ENCODE data around the gene RNF8.

The RNF8 gene

DNA sequence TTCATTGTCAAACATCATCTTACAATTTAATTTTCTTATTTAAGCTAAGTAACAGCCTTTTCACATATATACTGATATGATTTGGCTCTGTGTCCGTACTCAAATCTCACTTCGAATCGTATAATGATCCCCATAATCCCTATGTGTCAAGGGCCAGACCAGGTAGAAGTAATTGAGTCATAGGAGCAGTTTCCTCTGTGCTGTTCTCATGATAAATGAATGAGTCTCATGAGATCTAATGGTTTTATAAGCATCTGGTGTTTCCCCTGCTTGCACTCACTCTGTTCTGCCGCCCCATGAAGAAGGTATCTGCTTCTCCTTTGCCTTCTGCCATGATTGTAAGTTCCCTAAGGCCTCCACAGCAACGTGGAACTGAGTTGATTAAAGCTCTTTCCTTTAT lies 54.2 kb downstream of the RNF8 start:
- Histone ChIP-seq H3K4me3 (ENCODE audit: low read length) (no peak overlapping the region), H3K9me3 (replicated peaks; ENCODE audit: low read length) (no peaks in the 10 kb centered on the region), H3K36me3 (ENCODE audit: insufficient read depth, low read length) (no peaks in the 10 kb centered on the region), H3K27me3 (ENCODE audit: control insufficient read depth, insufficient read depth, low read length) (peaks cover 35% of the 10 kb centered on the region), H3K4me2 (ENCODE audit: low read length) (no peak overlapping the region), H3K4me1 (ENCODE audit: control insufficient read depth, insufficient read depth, low read length) (no peaks in the 10 kb centered on the region), H3K9ac (ENCODE audit: low read depth, low read length) (no peak overlapping the region)

DNA sequence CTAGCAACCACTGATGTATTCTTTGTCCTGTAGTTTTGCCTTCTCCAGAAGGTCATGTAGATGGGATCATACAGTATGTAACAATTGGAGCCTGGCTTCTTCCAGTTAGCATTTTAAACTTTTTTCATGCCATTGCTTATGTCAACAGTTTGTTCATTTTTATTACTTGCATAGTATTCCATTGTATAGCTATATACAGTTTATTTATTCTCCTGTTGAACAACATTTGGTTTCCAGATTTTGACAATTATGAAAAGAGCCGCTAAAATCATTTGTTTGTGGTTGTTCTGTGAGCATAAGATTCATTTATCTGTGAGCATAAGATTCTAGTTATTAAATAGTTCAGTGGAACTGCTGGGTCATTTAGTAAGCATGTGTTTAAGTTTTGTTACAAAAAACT lies 55.7 kb downstream of the RNF8 start:
- Histone ChIP-seq H3K9ac (ENCODE audit: low read depth, low read length) (no peak overlapping the region), H3K27me3 (ENCODE audit: control insufficient read depth, insufficient read depth, low read length) (peaks cover 35% of the 10 kb centered on the region), H3K4me1 (ENCODE audit: control insufficient read depth, insufficient read depth, low read length) (no peaks in the 10 kb centered on the region), H3K4me3 (ENCODE audit: low read length) (no peak overlapping the region), H3K9me3 (replicated peaks; ENCODE audit: low read length) (no peaks in the 10 kb centered on the region), H3K4me2 (ENCODE audit: low read length) (no peak overlapping the region), H3K36me3 (ENCODE audit: insufficient read depth, low read length) (no peaks in the 10 kb centered on the region)

DNA sequence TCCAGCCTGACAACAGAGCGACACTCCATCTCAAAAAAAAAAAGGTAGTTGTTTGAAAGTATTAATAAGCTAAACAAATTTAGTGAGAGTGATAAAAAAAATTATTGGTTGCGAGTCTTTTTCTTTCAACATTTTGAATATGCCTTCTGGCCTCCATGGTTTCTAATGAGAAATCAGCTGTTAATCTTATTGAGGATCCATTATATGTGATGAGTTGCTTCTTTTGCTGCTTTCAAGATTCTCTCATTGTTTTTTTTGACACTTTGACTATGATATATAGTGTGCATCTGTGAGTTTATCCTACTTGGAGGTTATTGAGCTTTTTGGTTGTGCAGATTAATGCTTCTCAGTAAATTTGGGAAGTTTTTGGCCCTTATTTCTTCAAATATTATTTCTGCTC lies 63.6 kb downstream of the RNF8 start:
- Histone ChIP-seq H3K9me3 (replicated peaks; ENCODE audit: low read length) (no peaks in the 10 kb centered on the region), H3K9ac (ENCODE audit: low read depth, low read length) (no peak overlapping the region), H3K4me1 (ENCODE audit: control insufficient read depth, insufficient read depth, low read length) (no peaks in the 10 kb centered on the region), H3K4me2 (ENCODE audit: low read length) (no peak overlapping the region), H3K27me3 (ENCODE audit: control insufficient read depth, insufficient read depth, low read length) (peaks cover 2% of the 10 kb centered on the region), H3K4me3 (ENCODE audit: low read length) (no peak overlapping the region), H3K36me3 (ENCODE audit: insufficient read depth, low read length) (no peaks in the 10 kb centered on the region)

- H3K4me1 ChIP-seq (ENCODE audit: control insufficient read depth, insufficient read depth, low read length) = no peaks in the 10 kb centered on the region
- no peaks in the 10 kb centered on the region for H3K36me3 ChIP-seq (ENCODE audit: insufficient read depth, low read length)
- no peak overlapping the region for H3K9ac ChIP-seq (ENCODE audit: low read depth, low read length)
- no peak overlapping the region for H3K4me3 ChIP-seq (ENCODE audit: low read length)
- no peak overlapping the region for H3K4me2 ChIP-seq (ENCODE audit: low read length)
- H3K27me3 ChIP-seq (ENCODE audit: control insufficient read depth, insufficient read depth, low read length) = peaks cover 2% of the 10 kb centered on the region
- H3K9me3 ChIP-seq (replicated peaks; ENCODE audit: low read length) = no peaks in the 10 kb centered on the region
Measured at GRCh38 chr6:37418722-37419121, 64.9 kb downstream of the RNF8 start.

GRCh38 chr6:37426058-37426944 lies 72.5 kb downstream of the RNF8 start:
- Histone ChIP-seq H3K4me3 (ENCODE audit: low read length) (no peak overlapping the region), H3K4me2 (ENCODE audit: low read length) (no peak overlapping the region), H3K9ac (ENCODE audit: low read depth, low read length) (no peak overlapping the region), H3K9me3 (replicated peaks; ENCODE audit: low read length) (no peaks in the 10 kb centered on the region), H3K4me1 (ENCODE audit: control insufficient read depth, insufficient read depth, low read length) (no peaks in the 10 kb centered on the region), H3K27me3 (ENCODE audit: control insufficient read depth, insufficient read depth, low read length) (peaks cover 25% of the 10 kb centered on the region), H3K36me3 (ENCODE audit: insufficient read depth, low read length) (no peaks in the 10 kb centered on the region)

DNA sequence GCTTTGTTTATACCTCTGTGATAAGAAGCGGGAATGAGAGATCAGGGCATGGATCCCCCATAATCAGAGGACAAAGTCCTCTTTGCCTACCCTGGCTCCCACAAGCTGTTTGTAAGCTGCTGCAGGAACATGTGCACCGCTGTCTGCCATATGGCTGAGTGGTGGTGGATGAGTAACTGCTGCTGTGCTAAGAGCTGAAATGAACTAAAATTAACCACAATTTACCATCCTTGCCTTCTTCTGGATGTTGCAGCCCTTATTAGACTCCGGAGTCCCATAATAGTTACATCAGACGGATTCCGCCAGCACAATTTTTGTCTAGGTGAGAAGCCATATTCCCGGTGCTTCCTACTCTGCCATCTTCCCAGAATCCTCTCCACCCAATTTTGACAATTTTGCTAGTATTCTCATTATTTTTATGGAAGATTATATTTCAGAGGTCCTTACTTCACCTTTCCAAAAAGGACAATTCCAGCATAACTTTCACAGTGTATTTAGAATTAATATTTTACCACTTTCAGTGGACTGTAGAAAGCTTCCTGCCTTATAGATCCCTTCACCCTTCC lies 73.2 kb downstream of the RNF8 start:
- Histone ChIP-seq H3K9ac (ENCODE audit: low read depth, low read length) (no peak overlapping the region), H3K27me3 (ENCODE audit: control insufficient read depth, insufficient read depth, low read length) (peaks cover 25% of the 10 kb centered on the region), H3K9me3 (replicated peaks; ENCODE audit: low read length) (no peaks in the 10 kb centered on the region), H3K4me3 (ENCODE audit: low read length) (no peak overlapping the region), H3K4me1 (ENCODE audit: control insufficient read depth, insufficient read depth, low read length) (no peaks in the 10 kb centered on the region), H3K36me3 (ENCODE audit: insufficient read depth, low read length) (no peaks in the 10 kb centered on the region), H3K4me2 (ENCODE audit: low read length) (no peak overlapping the region)

DNA sequence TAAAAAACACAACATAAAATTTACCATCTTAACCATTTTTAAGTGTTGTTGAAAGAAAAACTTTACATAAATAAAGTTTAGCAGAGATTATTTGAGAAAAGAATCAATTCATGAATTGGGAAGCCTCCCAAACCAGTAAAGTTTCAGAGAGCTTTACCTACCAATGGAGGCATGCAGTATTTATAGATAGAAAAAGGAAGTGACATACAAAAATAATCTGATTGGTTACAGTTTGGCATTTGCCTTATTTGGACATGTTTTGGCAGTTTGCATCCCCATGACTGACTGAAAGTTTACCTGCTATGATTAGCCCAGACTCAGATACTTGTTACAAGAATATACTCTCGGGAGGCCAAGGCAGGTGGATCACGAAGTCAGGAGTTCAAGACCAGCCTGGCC lies 75.6 kb downstream of the RNF8 start:
- Histone ChIP-seq H3K36me3 (ENCODE audit: insufficient read depth, low read length) (no peaks in the 10 kb centered on the region), H3K27me3 (ENCODE audit: control insufficient read depth, insufficient read depth, low read length) (peaks cover 25% of the 10 kb centered on the region), H3K9ac (ENCODE audit: low read depth, low read length) (no peak overlapping the region), H3K4me2 (ENCODE audit: low read length) (no peak overlapping the region), H3K4me1 (ENCODE audit: control insufficient read depth, insufficient read depth, low read length) (peaks cover 9% of the 10 kb centered on the region), H3K4me3 (ENCODE audit: low read length) (no peak overlapping the region), H3K9me3 (replicated peaks; ENCODE audit: low read length) (no peaks in the 10 kb centered on the region)

DNA sequence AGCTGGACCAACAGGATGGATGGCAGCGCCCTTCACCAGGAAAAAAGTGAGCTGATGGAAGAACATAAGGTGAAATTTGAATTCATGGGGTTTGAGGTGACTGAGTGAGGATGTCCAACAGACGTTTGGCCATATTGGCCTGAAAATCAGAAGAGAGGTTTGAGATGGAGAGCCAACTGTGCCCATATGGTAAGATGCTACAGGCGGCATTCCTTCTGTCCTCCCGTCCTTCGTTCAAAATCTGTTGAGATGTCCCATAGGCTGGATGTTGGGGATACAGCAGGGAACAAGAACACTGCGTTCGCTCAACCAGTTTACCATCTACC lies 78.8 kb downstream of the RNF8 start:
- Histone ChIP-seq H3K9me3 (replicated peaks; ENCODE audit: low read length) (no peaks in the 10 kb centered on the region), H3K9ac (ENCODE audit: low read depth, low read length) (peak overlapping the region; percentile 91), H3K4me3 (ENCODE audit: low read length) (peak overlapping the region; percentile 91), H3K4me2 (ENCODE audit: low read length) (peak overlapping the region; percentile 96), H3K36me3 (ENCODE audit: insufficient read depth, low read length) (peaks cover 6% of the 10 kb centered on the region), H3K4me1 (ENCODE audit: control insufficient read depth, insufficient read depth, low read length) (peaks cover 16% of the 10 kb centered on the region), H3K27me3 (ENCODE audit: control insufficient read depth, insufficient read depth, low read length) (peaks cover 6% of the 10 kb centered on the region)

- Histone ChIP-seq H3K9me3 (replicated peaks; ENCODE audit: low read length) (no peaks in the 10 kb centered on the region), H3K27me3 (ENCODE audit: control insufficient read depth, insufficient read depth, low read length) (peaks cover under 1% of the 10 kb centered on the region), H3K4me3 (ENCODE audit: low read length) (peak within 1 kb of the TSS; percentile 91), H3K4me2 (ENCODE audit: low read length) (peak within 1 kb of the TSS; percentile 96), H3K9ac (ENCODE audit: low read depth, low read length) (peak within 1 kb of the TSS; percentile 91), H3K36me3 (ENCODE audit: insufficient read depth, low read length) (peaks cover 6% of the 10 kb centered on the region), H3K4me1 (ENCODE audit: control insufficient read depth, insufficient read depth, low read length) (peaks cover 16% of the 10 kb centered on the region)
Measured at GRCh38 chr6:37432916-37433656, 79.3 kb downstream of the RNF8 start, which contains the start of gene CMTR1. TSS of gene CMTR1 (plus strand) at chr6:37433221. CDS start at chr6:37435630, 2,409 bp downstream.

GRCh38 chr6:37433657-37434271 lies 80.0 kb downstream of the RNF8 start:
- Histone ChIP-seq H3K4me3 (ENCODE audit: low read length) (peak overlapping the region; percentile 91), H3K27me3 (ENCODE audit: control insufficient read depth, insufficient read depth, low read length) (no peaks in the 10 kb centered on the region), H3K4me2 (ENCODE audit: low read length) (peak overlapping the region; percentile 96), H3K4me1 (ENCODE audit: control insufficient read depth, insufficient read depth, low read length) (peaks cover 20% of the 10 kb centered on the region), H3K9me3 (replicated peaks; ENCODE audit: low read length) (no peaks in the 10 kb centered on the region), H3K9ac (ENCODE audit: low read depth, low read length) (peak overlapping the region; percentile 91), H3K36me3 (ENCODE audit: insufficient read depth, low read length) (peaks cover 11% of the 10 kb centered on the region)

DNA sequence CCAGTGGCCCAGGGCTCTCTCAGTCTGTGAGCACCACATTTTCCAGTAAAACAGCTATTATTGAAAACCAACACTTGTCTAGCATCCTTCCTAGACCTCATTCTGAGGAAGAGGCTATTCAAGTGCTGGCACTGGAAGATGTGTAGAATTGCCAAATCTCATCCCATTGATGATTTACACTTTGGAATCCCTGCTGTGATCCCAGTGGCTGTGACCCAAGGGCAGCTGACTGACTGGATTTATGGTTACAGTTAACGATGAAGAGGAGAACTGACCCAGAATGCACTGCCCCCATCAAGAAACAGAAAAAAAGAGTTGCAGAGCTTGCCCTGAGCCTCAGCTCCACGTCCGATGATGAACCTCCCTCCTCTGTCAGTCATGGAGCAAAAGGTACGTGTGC lies 81.6 kb downstream of the RNF8 start:
- peaks cover 21% of the 10 kb centered on the region for H3K4me1 ChIP-seq (ENCODE audit: control insufficient read depth, insufficient read depth, low read length)
- peaks cover 18% of the 10 kb centered on the region for H3K36me3 ChIP-seq (ENCODE audit: insufficient read depth, low read length)
- H3K4me3 ChIP-seq (ENCODE audit: low read length) = no peak overlapping the region

More for the DNA sequence above, 81.6 kb downstream of the RNF8 start:
- Histone ChIP-seq H3K9me3 (replicated peaks; ENCODE audit: low read length) (no peaks in the 10 kb centered on the region), H3K27me3 (ENCODE audit: control insufficient read depth, insufficient read depth, low read length) (no peaks in the 10 kb centered on the region), H3K9ac (ENCODE audit: low read depth, low read length) (no peak overlapping the region), H3K4me2 (ENCODE audit: low read length) (no peak overlapping the region)
